ENCODE measurements around the gene IL33.

Gene IL33

GRCh38 chr9:6305954-6306563 lies 90.5 kb downstream of the IL33 start:
- DNase-seq, result peak; percentile 51
